ENCODE data around the gene BICC1.

DNA sequence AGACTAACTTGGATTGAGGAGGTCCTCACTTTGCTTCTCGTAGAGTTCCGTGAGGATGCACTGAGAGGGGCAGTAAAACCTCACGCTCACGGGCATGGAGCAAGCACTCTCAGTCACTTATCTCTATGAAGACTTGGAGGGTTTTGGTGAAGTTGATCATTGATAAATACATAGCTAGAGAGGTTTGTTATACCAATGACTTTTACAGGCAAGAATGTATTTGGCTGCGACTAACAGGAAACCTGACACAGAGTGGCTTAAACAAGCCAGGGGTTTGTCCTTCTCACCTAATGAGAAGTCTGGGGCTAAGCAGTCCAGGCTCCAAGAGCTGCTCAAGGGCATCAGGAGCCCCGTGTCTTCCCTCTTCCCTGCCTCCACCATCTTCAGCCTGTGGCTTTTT, 6.1 kb downstream of the BICC1 start:
- TF ChIP-seq POLR2A (IDR thresholded peaks at IDR 0.05): no peak
- TF ChIP-seq, protein P1, sequence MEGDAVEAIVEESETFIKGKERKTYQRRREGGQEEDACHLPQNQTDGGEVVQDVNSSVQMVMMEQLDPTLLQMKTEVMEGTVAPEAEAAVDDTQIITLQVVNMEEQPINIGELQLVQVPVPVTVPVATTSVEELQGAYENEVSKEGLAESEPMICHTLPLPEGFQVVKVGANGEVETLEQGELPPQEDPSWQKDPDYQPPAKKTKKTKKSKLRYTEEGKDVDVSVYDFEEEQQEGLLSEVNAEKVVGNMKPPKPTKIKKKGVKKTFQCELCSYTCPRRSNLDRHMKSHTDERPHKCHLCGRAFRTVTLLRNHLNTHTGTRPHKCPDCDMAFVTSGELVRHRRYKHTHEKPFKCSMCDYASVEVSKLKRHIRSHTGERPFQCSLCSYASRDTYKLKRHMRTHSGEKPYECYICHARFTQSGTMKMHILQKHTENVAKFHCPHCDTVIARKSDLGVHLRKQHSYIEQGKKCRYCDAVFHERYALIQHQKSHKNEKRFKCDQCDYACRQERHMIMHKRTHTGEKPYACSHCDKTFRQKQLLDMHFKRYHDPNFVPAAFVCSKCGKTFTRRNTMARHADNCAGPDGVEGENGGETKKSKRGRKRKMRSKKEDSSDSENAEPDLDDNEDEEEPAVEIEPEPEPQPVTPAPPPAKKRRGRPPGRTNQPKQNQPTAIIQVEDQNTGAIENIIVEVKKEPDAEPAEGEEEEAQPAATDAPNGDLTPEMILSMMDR (IDR thresholded peaks at IDR 0.05 in 8 of 11, conservative IDR thresholded peaks at IDR 0.05 in 3 of 11): no peak

Data from spleen (tissue), 7 donors.